ENCODE measurements around the gene LGALS7. TPM values are rescaled to one million over a fixed set of nuclear protein-coding genes. Genes with fewer than 3 reads are reported as not detected.

LGALS7 gene
- total and polyA plus RNA-seq, 2 experiments from 2014 or later = 1.2 TPM; not detected in 1

- no peak overlapping the region for H3K4me3 ChIP-seq
- H3K27ac ChIP-seq = no peak overlapping the region
- no peak overlapping the region for H2AFZ ChIP-seq
- H3K4me1 ChIP-seq (ENCODE audit: insufficient read depth) = peaks cover 9% of the 10 kb centered on the region
- no peaks in the 10 kb centered on the region for H3K27me3 ChIP-seq
- peaks cover 5% of the 10 kb centered on the region for H3K79me2 ChIP-seq
- no peaks in the 10 kb centered on the region for H3K36me3 ChIP-seq (replicated peaks; ENCODE audit: insufficient read depth, low read depth)
- no peak for DNase-seq (ENCODE audit: low spot score)
- no peak overlapping the region for H3K4me2 ChIP-seq
- no peaks in the 10 kb centered on the region for H3K9me3 ChIP-seq (ENCODE audit: low read depth)
- no peaks in the 10 kb centered on the region for H4K20me1 ChIP-seq (ENCODE audit: insufficient read depth, poor library complexity, severe bottlenecking)
- H3K9me2 ChIP-seq (replicated peaks; ENCODE audit: insufficient read depth) = no peaks in the 10 kb centered on the region
- 99% methylated on average over 35 of the region's 42 CpGs for WGBS (ENCODE audit: low lambda C conversion rate, missing lambda C conversion rate)
- no peak for TF ChIP-seq CTCF (IDR thresholded peaks at IDR 0.05; ENCODE audit: poor library complexity)
- TF ChIP-seq EZH2 (IDR thresholded peaks at IDR 0.05; ENCODE audit: borderline replicate concordance) = no peak
- TF ChIP-seq EZH2phosphoT487 (IDR thresholded peaks at IDR 0.05; ENCODE audit: low read depth, severe bottlenecking, unreplicated experiment) = no peak
Observed at GRCh38 chr19:38723990-38724854, 49.1 kb downstream of the LGALS7 start.

DNA sequence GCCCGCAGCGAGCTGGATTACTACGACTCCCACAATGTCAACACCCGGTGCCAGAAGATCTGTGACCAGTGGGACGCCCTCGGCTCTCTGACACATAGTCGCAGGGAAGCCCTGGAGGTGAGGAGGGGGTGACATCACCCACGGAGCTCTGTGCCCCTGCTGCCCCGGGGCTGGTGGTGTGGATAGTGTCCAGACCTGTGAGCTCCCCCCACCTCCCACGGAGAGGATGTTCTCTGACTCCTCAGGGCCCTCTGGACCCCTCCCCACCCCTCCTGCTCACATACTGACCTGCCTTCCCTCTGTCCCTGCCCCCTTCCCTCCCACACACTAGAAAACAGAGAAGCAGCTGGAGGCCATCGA is 49.7 kb downstream of the LGALS7 start:
- WGBS (ENCODE audit: low lambda C conversion rate, missing lambda C conversion rate) = 55% methylated on average over 11 of the region's 11 CpGs
- H3K4me1 ChIP-seq (ENCODE audit: insufficient read depth) = peaks cover 14% of the 10 kb centered on the region

GRCh38 chr19:38722947-38723605 is 50.2 kb downstream of the LGALS7 start:
- TF ChIP-seq EZH2 (IDR thresholded peaks at IDR 0.05; ENCODE audit: borderline replicate concordance) (no peak), CTCF (IDR thresholded peaks at IDR 0.05; ENCODE audit: poor library complexity) (no peak), EZH2phosphoT487 (IDR thresholded peaks at IDR 0.05; ENCODE audit: low read depth, severe bottlenecking, unreplicated experiment) (no peak)
- 90% methylated on average over 10 of the region's 10 CpGs for WGBS (ENCODE audit: low lambda C conversion rate, missing lambda C conversion rate)
- H4K20me1 ChIP-seq (ENCODE audit: insufficient read depth, poor library complexity, severe bottlenecking) = no peaks in the 10 kb centered on the region
- peaks cover 5% of the 10 kb centered on the region for H3K79me2 ChIP-seq
- no peak overlapping the region for H3K4me3 ChIP-seq
- H3K27me3 ChIP-seq = no peaks in the 10 kb centered on the region
- no peak overlapping the region for H3K4me2 ChIP-seq
- no peaks in the 10 kb centered on the region for H3K9me2 ChIP-seq (replicated peaks; ENCODE audit: insufficient read depth)
- DNase-seq (ENCODE audit: low spot score) = no peak
- peak overlapping the region; percentile 89 for H3K27ac ChIP-seq
- no peak overlapping the region for H2AFZ ChIP-seq
- H3K4me1 ChIP-seq (ENCODE audit: insufficient read depth) = peaks cover 14% of the 10 kb centered on the region
- no peaks in the 10 kb centered on the region for H3K36me3 ChIP-seq (replicated peaks; ENCODE audit: insufficient read depth, low read depth)
- H3K9me3 ChIP-seq (ENCODE audit: low read depth) = no peaks in the 10 kb centered on the region

More for the DNA sequence above, 49.7 kb downstream of the LGALS7 start:
- H3K27me3 ChIP-seq = no peaks in the 10 kb centered on the region
- TF ChIP-seq CTCF (IDR thresholded peaks at IDR 0.05; ENCODE audit: poor library complexity) (no peak), EZH2 (IDR thresholded peaks at IDR 0.05; ENCODE audit: borderline replicate concordance) (no peak), EZH2phosphoT487 (IDR thresholded peaks at IDR 0.05; ENCODE audit: low read depth, severe bottlenecking, unreplicated experiment) (no peak)
- H3K9me2 ChIP-seq (replicated peaks; ENCODE audit: insufficient read depth) = no peaks in the 10 kb centered on the region
- H2AFZ ChIP-seq = no peak overlapping the region
- H3K36me3 ChIP-seq (replicated peaks; ENCODE audit: insufficient read depth, low read depth) = no peaks in the 10 kb centered on the region
- peak overlapping the region; percentile 89 for H3K27ac ChIP-seq
- no peaks in the 10 kb centered on the region for H4K20me1 ChIP-seq (ENCODE audit: insufficient read depth, poor library complexity, severe bottlenecking)
- no peaks in the 10 kb centered on the region for H3K9me3 ChIP-seq (ENCODE audit: low read depth)
- DNase-seq (ENCODE audit: low spot score) = no peak
- H3K4me3 ChIP-seq = no peak overlapping the region
- peaks cover 5% of the 10 kb centered on the region for H3K79me2 ChIP-seq
- H3K4me2 ChIP-seq = no peak overlapping the region
